Measurements from ENCODE around the gene CASP9.

The CASP9 gene

DNA sequence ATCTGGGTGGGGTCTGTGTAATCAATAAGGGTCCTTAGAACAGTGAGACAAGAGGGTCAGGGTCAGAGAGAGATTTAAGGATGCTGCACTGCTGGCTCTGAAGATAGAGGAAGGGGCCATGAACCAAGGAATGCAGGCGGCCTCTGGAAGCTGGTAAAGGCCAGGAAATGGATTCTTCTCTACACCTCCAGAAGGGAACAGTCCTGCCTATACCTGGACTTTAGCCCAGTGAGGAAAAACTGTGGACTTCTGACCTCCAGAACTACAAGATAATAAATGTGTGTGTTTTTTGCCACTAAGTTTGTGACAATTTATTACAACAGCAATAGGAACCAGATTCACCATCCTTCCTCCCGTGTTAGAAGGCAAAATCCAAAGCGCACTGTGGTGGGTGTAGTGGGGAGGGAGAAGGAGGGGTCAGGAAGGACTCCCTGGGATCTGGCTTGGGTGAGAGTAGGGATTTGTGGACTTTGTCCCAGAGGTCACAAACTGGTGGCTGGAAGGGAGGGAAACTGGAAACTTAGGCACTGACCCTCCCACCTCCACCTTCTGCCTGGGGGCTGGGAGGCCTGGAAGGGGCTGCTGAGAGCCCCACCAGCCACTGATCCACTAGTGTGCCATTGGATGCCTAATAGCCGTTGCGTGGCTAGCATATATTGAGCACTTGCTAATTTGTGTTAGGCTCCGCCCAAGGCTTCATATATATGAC is 72.8 kb downstream of the CASP9 start:
- Histone ChIP-seq H3K36me3 (ENCODE audit: insufficient read depth, low read length) (no peaks in the 10 kb centered on the region), H3K4me1 (ENCODE audit: insufficient read depth, low read length) (peaks cover 3% of the 10 kb centered on the region), H3K27me3 (ENCODE audit: control insufficient read depth in 1 of 2, insufficient read depth in 2 of 2, low read length in 2 of 2) (no peaks in the 10 kb centered on the region), H3K9ac (ENCODE audit: low read length) (no peak overlapping the region), H3K27ac (ENCODE audit: low read depth, low read length) (no peak overlapping the region), H3K4me3 (ENCODE audit: low read depth in 1 of 2, low read length in 2 of 2) (no peak overlapping the region), H3K9me3 (ENCODE audit: low read length) (no peaks in the 10 kb centered on the region)

DNA sequence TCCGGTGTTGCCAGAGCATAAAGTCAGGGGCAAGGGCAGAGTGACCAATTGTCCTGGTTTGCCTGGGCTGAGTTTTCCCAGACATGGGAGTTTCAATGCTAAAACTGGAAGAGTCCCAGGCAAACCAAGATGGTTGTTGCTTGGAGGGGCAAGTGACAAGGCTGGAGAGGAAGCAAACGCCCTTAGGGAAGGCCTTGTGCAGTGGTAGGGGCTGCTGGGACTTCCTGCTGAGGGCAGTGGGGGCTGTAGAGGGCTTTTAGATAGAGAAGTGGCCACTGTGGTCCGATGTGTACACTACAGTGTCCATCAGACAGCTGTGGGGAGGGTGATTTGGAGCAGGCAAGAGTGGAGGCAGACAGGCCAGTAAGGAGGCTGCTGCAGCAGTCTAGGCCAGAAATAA is 74.4 kb downstream of the CASP9 start:
- Histone ChIP-seq H3K9me3 (ENCODE audit: low read length) (no peaks in the 10 kb centered on the region), H3K4me3 (ENCODE audit: low read depth in 1 of 2, low read length in 2 of 2) (no peak overlapping the region)

DNA sequence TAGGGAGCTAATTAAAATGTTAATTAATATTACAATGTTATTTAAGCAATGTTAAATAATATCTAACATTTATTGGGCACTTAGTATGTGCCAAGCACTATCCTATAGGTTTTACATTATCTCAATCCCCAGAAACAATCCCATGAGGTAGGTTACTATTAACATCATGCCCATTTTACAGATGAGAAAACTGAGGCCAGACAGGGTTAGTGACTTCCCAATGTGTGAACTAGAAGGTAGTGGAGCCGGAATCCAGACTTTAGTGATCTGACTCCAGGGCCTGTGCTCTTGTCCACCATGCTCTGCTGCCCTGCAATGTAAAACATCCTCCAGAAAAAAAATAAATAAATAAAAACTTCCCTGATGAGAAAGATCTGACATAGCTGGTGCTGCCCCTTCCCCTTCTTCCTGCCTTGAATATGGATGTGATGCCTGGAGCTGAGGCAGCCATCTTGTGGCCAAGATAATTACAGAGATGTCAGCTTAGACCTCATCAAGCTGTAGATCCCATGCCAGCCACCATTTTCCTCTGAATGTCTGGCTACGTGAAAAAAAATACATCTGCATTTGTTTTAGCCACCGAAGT is 75.0 kb downstream of the CASP9 start:
- H3K27ac ChIP-seq (ENCODE audit: low read depth, low read length) = no peak overlapping the region
- H3K36me3 ChIP-seq (ENCODE audit: insufficient read depth, low read length) = no peaks in the 10 kb centered on the region
- H3K4me1 ChIP-seq (ENCODE audit: insufficient read depth, low read length) = peaks cover 3% of the 10 kb centered on the region

More for the DNA sequence above, 74.4 kb downstream of the CASP9 start:
- Histone ChIP-seq H3K9ac (ENCODE audit: low read length) (no peak overlapping the region), H3K27ac (ENCODE audit: low read depth, low read length) (no peak overlapping the region), H3K27me3 (ENCODE audit: control insufficient read depth in 1 of 2, insufficient read depth in 2 of 2, low read length in 2 of 2) (no peaks in the 10 kb centered on the region), H3K36me3 (ENCODE audit: insufficient read depth, low read length) (no peaks in the 10 kb centered on the region), H3K4me1 (ENCODE audit: insufficient read depth, low read length) (peaks cover 3% of the 10 kb centered on the region)

DNA sequence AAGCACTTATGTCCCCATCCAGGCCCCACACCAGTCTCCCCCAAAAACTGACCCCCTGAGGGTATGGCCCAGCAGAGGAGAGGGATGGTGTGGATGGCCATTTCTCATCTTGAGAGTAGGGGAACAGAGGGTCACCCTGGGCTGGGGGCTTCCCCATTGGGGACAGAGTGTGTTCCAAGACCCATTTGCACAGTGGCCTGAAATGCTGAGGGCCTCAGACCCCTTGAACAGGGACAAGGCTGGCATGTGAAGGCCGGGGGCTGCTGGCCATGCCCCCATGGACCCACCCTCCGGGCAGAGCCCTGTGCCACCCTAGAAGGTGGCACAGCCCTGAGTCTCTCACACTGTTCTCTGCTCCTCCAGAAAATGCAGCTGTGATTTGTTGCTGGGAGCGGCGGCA is 77.8 kb downstream of the CASP9 start:
- H3K36me3 ChIP-seq (ENCODE audit: insufficient read depth, low read length) = no peaks in the 10 kb centered on the region
- H3K9ac ChIP-seq (ENCODE audit: low read length) = no peak overlapping the region
- no peaks in the 10 kb centered on the region for H3K9me3 ChIP-seq (ENCODE audit: low read length)
- H3K4me3 ChIP-seq (ENCODE audit: low read depth in 1 of 2, low read length in 2 of 2) = no peak overlapping the region
- H3K4me1 ChIP-seq (ENCODE audit: insufficient read depth, low read length) = no peaks in the 10 kb centered on the region
- H3K27ac ChIP-seq (ENCODE audit: low read depth, low read length) = no peak overlapping the region
- H3K27me3 ChIP-seq (ENCODE audit: control insufficient read depth in 1 of 2, insufficient read depth in 2 of 2, low read length in 2 of 2) = no peaks in the 10 kb centered on the region

More for the DNA sequence above, 75.0 kb downstream of the CASP9 start:
- no peak overlapping the region for H3K9ac ChIP-seq (ENCODE audit: low read length)
- no peaks in the 10 kb centered on the region for H3K9me3 ChIP-seq (ENCODE audit: low read length)
- no peak overlapping the region for H3K4me3 ChIP-seq (ENCODE audit: low read depth in 1 of 2, low read length in 2 of 2)
- H3K27me3 ChIP-seq (ENCODE audit: control insufficient read depth in 1 of 2, insufficient read depth in 2 of 2, low read length in 2 of 2) = no peaks in the 10 kb centered on the region

DNA sequence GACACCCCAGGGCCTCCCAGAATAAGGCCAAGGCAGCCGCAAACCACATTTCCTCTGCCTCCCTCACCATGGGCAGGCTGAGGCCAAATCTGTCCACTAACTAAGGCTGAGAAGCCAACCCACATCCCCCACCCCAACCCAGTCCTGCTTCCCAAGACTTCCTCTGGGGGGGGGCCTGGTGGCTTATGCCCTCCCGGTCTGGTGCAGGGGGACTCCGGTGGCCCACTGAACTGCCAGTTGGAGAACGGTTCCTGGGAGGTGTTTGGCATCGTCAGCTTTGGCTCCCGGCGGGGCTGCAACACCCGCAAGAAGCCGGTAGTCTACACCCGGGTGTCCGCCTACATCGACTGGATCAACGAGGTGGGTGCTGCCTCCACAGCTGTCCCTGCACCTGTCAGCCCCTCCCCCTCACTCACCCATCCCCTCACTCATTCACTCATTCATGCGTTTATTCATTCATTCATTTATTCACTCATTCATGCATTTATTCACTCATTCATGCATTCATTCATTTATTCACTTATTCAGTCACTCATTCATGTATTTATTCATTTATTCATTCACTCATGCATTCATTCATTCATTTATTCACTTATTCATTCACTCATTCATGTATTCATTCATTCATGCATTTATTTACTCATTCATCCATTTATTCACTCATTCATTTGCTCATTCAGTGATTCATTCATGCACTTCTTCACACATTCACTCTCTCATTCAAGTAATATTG is 78.5 kb downstream of the CASP9 start:
- H3K27ac ChIP-seq (ENCODE audit: low read depth, low read length) = no peak overlapping the region

DNA sequence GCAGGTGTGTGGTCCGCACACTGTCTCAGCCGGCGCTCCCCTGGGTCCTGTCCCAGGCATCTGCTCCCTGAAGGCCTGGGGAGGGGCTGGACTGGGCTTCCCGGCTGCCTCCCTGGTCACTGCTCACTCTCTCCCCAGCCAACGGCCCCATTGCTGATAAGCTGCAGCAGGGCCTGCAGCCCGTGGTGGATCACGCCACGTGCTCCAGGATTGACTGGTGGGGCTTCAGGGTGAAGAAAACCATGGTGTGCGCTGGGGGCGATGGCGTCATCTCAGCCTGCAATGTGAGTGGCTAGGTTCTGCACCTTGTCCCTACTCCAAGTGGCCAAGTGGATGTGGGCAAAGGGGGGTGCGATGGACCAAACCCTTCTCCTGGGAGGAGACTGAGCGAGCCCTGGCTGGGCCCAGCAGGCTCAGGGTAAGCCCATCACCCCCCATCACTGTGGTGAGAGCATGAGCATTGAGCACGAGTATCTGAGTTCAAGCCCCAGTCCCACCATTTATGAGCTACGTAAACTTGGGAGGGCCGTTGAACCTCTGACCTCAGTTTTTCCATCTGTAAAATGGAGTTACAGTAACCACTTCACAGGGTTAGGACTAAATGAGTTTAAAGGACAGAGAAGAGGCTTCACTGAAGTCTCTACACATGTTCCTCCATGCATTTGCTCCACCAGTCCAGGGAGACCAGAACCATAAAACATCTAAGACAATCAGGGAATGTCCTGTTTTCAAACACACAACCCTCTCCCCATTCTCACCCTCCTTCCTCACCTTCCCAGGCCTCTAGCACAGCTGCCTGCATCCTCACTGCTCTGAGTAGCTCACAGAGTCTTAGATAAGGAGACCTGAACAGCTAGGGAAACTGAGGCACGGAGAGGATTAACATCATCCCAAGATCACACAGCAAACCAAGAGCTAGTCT is 79.3 kb downstream of the CASP9 start:
- no peak overlapping the region for H3K27ac ChIP-seq (ENCODE audit: low read depth, low read length)
- H3K9me3 ChIP-seq (ENCODE audit: low read length) = no peaks in the 10 kb centered on the region
- no peaks in the 10 kb centered on the region for H3K36me3 ChIP-seq (ENCODE audit: insufficient read depth, low read length)
- H3K4me1 ChIP-seq (ENCODE audit: insufficient read depth, low read length) = no peaks in the 10 kb centered on the region
- H3K27me3 ChIP-seq (ENCODE audit: control insufficient read depth in 1 of 2, insufficient read depth in 2 of 2, low read length in 2 of 2) = no peaks in the 10 kb centered on the region
- no peak overlapping the region for H3K9ac ChIP-seq (ENCODE audit: low read length)
- H3K4me3 ChIP-seq (ENCODE audit: low read depth in 1 of 2, low read length in 2 of 2) = no peak overlapping the region

More for the DNA sequence above, 78.5 kb downstream of the CASP9 start:
- H3K9ac ChIP-seq (ENCODE audit: low read length) = no peak overlapping the region
- H3K27me3 ChIP-seq (ENCODE audit: control insufficient read depth in 1 of 2, insufficient read depth in 2 of 2, low read length in 2 of 2) = no peaks in the 10 kb centered on the region
- H3K4me1 ChIP-seq (ENCODE audit: insufficient read depth, low read length) = no peaks in the 10 kb centered on the region
- H3K36me3 ChIP-seq (ENCODE audit: insufficient read depth, low read length) = no peaks in the 10 kb centered on the region
- H3K9me3 ChIP-seq (ENCODE audit: low read length) = no peaks in the 10 kb centered on the region
- no peak overlapping the region for H3K4me3 ChIP-seq (ENCODE audit: low read depth in 1 of 2, low read length in 2 of 2)

DNA sequence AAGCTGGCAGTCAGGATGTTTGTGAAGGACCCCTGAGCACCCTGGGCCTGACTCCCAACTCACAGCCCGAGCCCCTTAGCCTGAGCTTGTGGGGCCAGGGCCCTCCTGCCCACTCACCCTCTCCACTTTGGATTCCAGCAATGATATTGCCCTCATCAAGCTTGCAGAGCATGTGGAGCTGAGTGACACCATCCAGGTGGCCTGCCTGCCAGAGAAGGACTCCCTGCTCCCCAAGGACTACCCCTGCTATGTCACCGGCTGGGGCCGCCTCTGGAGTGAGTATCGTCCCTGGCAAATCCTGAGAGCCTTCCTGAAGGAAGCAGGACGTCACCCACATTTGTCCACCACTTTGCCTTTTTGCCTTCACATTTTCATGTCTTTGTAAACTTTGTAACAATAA is 80.7 kb downstream of the CASP9 start:
- H3K27ac ChIP-seq (ENCODE audit: low read depth, low read length) = no peak overlapping the region
- no peaks in the 10 kb centered on the region for H3K9me3 ChIP-seq (ENCODE audit: low read length)
- no peaks in the 10 kb centered on the region for H3K36me3 ChIP-seq (ENCODE audit: insufficient read depth, low read length)
- no peak overlapping the region for H3K4me3 ChIP-seq (ENCODE audit: low read depth in 1 of 2, low read length in 2 of 2)
- H3K9ac ChIP-seq (ENCODE audit: low read length) = no peak overlapping the region
- no peaks in the 10 kb centered on the region for H3K27me3 ChIP-seq (ENCODE audit: control insufficient read depth in 1 of 2, insufficient read depth in 2 of 2, low read length in 2 of 2)
- no peaks in the 10 kb centered on the region for H3K4me1 ChIP-seq (ENCODE audit: insufficient read depth, low read length)

DNA sequence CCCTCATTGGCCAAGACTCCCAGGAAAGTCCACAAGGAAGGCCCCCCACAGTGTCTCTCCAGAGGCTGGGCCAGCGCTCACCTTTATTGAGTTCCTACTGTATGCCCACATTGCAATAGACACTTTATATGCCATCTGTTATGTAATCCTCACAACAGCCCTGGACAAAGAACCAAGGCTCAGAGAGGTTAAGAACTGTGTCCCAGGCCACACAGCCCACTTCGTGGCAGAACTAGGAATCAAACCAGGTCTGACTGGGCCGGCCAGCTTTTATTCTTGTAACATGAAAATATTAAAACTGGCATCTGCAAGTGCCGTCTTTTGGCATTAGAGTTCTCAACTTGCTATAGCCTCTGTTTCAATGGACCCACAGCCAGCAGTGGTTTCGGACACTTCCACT is 81.3 kb downstream of the CASP9 start:
- Histone ChIP-seq H3K4me1 (ENCODE audit: insufficient read depth, low read length) (no peaks in the 10 kb centered on the region), H3K9ac (ENCODE audit: low read length) (no peak overlapping the region), H3K9me3 (ENCODE audit: low read length) (no peaks in the 10 kb centered on the region), H3K27ac (ENCODE audit: low read depth, low read length) (no peak overlapping the region), H3K36me3 (ENCODE audit: insufficient read depth, low read length) (no peaks in the 10 kb centered on the region), H3K4me3 (ENCODE audit: low read depth in 1 of 2, low read length in 2 of 2) (no peak overlapping the region), H3K27me3 (ENCODE audit: control insufficient read depth in 1 of 2, insufficient read depth in 2 of 2, low read length in 2 of 2) (no peaks in the 10 kb centered on the region)

DNA sequence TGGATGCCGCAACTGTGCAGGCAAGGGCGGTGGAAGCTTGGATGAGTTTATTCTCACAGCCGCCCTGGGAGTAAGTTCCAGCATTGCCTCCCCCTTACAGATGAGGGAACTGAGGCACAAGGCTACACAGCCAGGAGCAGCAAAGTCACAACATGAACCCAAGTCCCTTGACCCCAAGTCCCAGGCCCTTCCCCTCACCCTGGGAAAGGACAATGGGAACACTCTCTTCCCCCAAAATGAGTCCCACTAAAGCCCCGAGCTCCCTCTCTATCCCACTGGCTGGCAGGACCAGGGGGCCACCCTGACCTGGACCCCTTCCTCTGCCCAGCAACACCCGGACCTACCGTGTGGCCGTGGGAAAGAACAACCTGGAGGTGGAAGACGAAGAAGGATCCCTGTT is 81.9 kb downstream of the CASP9 start:
- Histone ChIP-seq H3K27me3 (ENCODE audit: control insufficient read depth in 1 of 2, insufficient read depth in 2 of 2, low read length in 2 of 2) (no peaks in the 10 kb centered on the region), H3K9me3 (ENCODE audit: low read length) (no peaks in the 10 kb centered on the region), H3K4me3 (ENCODE audit: low read depth in 1 of 2, low read length in 2 of 2) (no peak overlapping the region), H3K9ac (ENCODE audit: low read length) (no peak overlapping the region), H3K27ac (ENCODE audit: low read depth, low read length) (no peak overlapping the region), H3K36me3 (ENCODE audit: insufficient read depth, low read length) (no peaks in the 10 kb centered on the region), H3K4me1 (ENCODE audit: insufficient read depth, low read length) (no peaks in the 10 kb centered on the region)
